Panc1 (cell line): Measurements from ENCODE around the gene CNNM4. TPM values are rescaled to one million over a fixed set of nuclear protein-coding genes. Genes with fewer than 3 reads are reported as not detected.

Experiments
- ATAC-seq: fragments of 200-7000 bp; cut with Tn5 transposase; 2 replicates; pipeline ENCODE4 v1.9.1; 2020; ENCODE audit warnings: mild to moderate bottlenecking, moderate library complexity
- BruUV-seq: library from RNA; stranded (reverse); fragments of 400-500 nt; replicated peaks from 2 replicates; lab custom pipeline; 2021; lab: Mats Ljungman, UMichigan
- CTCF ChIA-PET: fragments of 300-600 bp; sonication (Branson Sonifier 250); formaldehyde crosslinking; loops from one replicate; lab custom pipeline; 2022; ENCODE audit warnings: antibody characterized with exemption; lab: Charles Lee
- POLR2A ChIA-PET: fragments of 300-600 bp; sonication (Branson Sonifier 250); formaldehyde crosslinking; loops from one replicate; lab custom pipeline; 2022; ENCODE audit warnings: antibody characterized with exemption; lab: Charles Lee
- DNase-seq: peaks from one replicate; pipeline ENCODE4 v3.0.0-alpha.2; 2010; ENCODE audit warnings: low read depth, low spot score
- H3K27ac ChIP-seq: 2 replicates; pipeline ENCODE4 v1.5.1; 2011; ENCODE audit warnings: mild to moderate bottlenecking, low read length, inconsistent platforms
- H3K27me3 ChIP-seq: fragments of 200-500 bp; sonication (Bioruptor generic); 2 replicates; pipeline ENCODE4 v1.6.0; 2014; ENCODE audit warnings: low read length, inconsistent platforms; ENCODE audit not compliant: control insufficient read depth, insufficient read depth
- H3K36me3 ChIP-seq: fragments of 200-500 bp; sonication (Bioruptor generic); 2 replicates; pipeline ENCODE4 v1.5.1; 2014; ENCODE audit warnings: inconsistent platforms, mild to moderate bottlenecking, low read length, moderate library complexity; ENCODE audit not compliant: control insufficient read depth, insufficient read depth
- H3K4me1 ChIP-seq: 2 replicates; pipeline ENCODE4 v1.5.1; 2011; ENCODE audit warnings: inconsistent platforms, mild to moderate bottlenecking, low read length, moderate library complexity; ENCODE audit not compliant: control insufficient read depth, insufficient read depth
- H3K4me3 ChIP-seq, 2 experiments: 2 replicates each; pipeline ENCODE4 v1.5.1; 2011 to 2012; ENCODE audit warnings: low read depth in 2 of 2, low read length in 2 of 2, mild to moderate bottlenecking in 2 of 2, inconsistent platforms in 1 of 2, moderate library complexity in 1 of 2
- H3K9me3 ChIP-seq: fragments of 200-500 bp; sonication (Bioruptor generic); 2 replicates; pipeline ENCODE4 v1.5.1; 2014; ENCODE audit warnings: low read depth, mild to moderate bottlenecking, inconsistent platforms, low read length, moderate library complexity; ENCODE audit not compliant: control insufficient read depth, insufficient read depth
- POLR2AphosphoS5 ChIP-seq: IDR thresholded peaks from 2 replicates; pipeline ENCODE4 v1.6.1; 2012; ENCODE audit warnings: mild to moderate bottlenecking, low read depth, low read length, moderate library complexity
- SIN3A ChIP-seq: IDR thresholded peaks from 2 replicates; pipeline ENCODE4 v1.6.1; 2012; ENCODE audit warnings: low read depth, mild to moderate bottlenecking, low read length, moderate library complexity, borderline replicate concordance; ENCODE audit not compliant: insufficient read depth
- TCF7L2 ChIP-seq: IDR thresholded peaks from 2 replicates; pipeline ENCODE4 v1.6.1; 2011; ENCODE audit warnings: mild to moderate bottlenecking, low read depth, low read length, inconsistent platforms
- in situ Hi-C: cut with HindIII; loops from 2 replicates; pipeline ENCODE4 v1.10.0; 2016; ENCODE audit warnings: low sequenced_read_pairs, low pct_unique_long_range_greater_than_20kb
- intact Hi-C: fragments of 100-400 bp; cut with micrococcal nuclease; formaldehyde crosslinking; loops from one replicate; pipeline ENCODE4 v1.10.0; 2022; ENCODE audit not compliant: unreplicated experiment
- total RNA-seq: library from RNA; stranded (reverse); gene quantifications from one replicate; pipeline ENCODE4 v1.2.1, GENCODE V29; 2021; ENCODE audit not compliant: unreplicated experiment
- TF ChIP-seq, protein P1 (sequence below): fragments of 450-650 bp; IDR thresholded peaks from 2 replicates; pipeline ENCODE4 v1.5.1; 2017; ENCODE audit warnings: mild to moderate bottlenecking
- TF ChIP-seq, protein P2 (sequence below), 2 experiments: IDR thresholded peaks; 2 replicates each; pipeline ENCODE4 v1.6.1; 2011 to 2012; ENCODE audit warnings: low read depth in 2 of 2, control low read depth in 1 of 2, low read length in 1 of 2, mild to moderate bottlenecking in 1 of 2, moderate library complexity in 1 of 2; ENCODE audit not compliant: insufficient read depth in 1 of 2

Gene CNNM4
- total RNA-seq, 1 experiment from 2014 or later: 15.7 TPM

DNA sequence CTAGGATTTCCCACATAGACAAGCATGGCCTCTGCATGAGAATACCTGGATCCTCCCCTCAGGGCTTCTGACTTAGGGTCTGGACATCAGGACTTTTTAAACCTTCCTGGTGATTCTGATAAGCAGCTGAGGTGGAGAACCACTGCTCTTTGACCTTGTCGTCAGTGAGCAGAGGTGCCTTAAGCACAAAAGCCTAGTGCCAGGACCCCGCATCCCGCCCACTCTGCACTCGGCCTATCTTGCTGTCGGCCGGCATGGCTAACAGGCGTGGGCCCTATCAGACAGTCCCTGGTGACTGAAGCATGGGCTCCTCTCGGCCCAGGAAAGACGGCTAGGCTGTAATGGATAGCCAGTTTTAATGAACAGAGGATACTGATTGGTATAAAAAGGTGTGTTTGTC lies 76.9 kb downstream of the CNNM4 start:
- no peak for DNase-seq
- Histone ChIP-seq H3K4me1 (no peaks in the 10 kb centered on the region), H3K9me3 (no peaks in the 10 kb centered on the region), H3K27me3 (no peaks in the 10 kb centered on the region), H3K4me3 (no peak overlapping the region), H3K27ac (no peak overlapping the region), H3K36me3 (peaks cover 3% of the 10 kb centered on the region; the same call in 1 of the 2 replicates)
- POLR2A ChIA-PET: no interaction called here
- in situ Hi-C loops: no loop called here
- ATAC-seq: no peak
- CTCF ChIA-PET: no interaction called here
- intact Hi-C loops: no loop called here
- TF ChIP-seq, protein P1, sequence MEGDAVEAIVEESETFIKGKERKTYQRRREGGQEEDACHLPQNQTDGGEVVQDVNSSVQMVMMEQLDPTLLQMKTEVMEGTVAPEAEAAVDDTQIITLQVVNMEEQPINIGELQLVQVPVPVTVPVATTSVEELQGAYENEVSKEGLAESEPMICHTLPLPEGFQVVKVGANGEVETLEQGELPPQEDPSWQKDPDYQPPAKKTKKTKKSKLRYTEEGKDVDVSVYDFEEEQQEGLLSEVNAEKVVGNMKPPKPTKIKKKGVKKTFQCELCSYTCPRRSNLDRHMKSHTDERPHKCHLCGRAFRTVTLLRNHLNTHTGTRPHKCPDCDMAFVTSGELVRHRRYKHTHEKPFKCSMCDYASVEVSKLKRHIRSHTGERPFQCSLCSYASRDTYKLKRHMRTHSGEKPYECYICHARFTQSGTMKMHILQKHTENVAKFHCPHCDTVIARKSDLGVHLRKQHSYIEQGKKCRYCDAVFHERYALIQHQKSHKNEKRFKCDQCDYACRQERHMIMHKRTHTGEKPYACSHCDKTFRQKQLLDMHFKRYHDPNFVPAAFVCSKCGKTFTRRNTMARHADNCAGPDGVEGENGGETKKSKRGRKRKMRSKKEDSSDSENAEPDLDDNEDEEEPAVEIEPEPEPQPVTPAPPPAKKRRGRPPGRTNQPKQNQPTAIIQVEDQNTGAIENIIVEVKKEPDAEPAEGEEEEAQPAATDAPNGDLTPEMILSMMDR: no peak
- no peak for TF ChIP-seq POLR2AphosphoS5
- TF ChIP-seq, protein P2, sequence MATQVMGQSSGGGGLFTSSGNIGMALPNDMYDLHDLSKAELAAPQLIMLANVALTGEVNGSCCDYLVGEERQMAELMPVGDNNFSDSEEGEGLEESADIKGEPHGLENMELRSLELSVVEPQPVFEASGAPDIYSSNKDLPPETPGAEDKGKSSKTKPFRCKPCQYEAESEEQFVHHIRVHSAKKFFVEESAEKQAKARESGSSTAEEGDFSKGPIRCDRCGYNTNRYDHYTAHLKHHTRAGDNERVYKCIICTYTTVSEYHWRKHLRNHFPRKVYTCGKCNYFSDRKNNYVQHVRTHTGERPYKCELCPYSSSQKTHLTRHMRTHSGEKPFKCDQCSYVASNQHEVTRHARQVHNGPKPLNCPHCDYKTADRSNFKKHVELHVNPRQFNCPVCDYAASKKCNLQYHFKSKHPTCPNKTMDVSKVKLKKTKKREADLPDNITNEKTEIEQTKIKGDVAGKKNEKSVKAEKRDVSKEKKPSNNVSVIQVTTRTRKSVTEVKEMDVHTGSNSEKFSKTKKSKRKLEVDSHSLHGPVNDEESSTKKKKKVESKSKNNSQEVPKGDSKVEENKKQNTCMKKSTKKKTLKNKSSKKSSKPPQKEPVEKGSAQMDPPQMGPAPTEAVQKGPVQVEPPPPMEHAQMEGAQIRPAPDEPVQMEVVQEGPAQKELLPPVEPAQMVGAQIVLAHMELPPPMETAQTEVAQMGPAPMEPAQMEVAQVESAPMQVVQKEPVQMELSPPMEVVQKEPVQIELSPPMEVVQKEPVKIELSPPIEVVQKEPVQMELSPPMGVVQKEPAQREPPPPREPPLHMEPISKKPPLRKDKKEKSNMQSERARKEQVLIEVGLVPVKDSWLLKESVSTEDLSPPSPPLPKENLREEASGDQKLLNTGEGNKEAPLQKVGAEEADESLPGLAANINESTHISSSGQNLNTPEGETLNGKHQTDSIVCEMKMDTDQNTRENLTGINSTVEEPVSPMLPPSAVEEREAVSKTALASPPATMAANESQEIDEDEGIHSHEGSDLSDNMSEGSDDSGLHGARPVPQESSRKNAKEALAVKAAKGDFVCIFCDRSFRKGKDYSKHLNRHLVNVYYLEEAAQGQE (IDR thresholded peaks at IDR 0.05; ENCODE audit: insufficient read depth in 1 of 2, low read depth in 2 of 2, low read length in 1 of 2): no peak
- no peak for TF ChIP-seq TCF7L2
- TF ChIP-seq SIN3A: no peak
- BruUV-seq: no TSS peak

DNA sequence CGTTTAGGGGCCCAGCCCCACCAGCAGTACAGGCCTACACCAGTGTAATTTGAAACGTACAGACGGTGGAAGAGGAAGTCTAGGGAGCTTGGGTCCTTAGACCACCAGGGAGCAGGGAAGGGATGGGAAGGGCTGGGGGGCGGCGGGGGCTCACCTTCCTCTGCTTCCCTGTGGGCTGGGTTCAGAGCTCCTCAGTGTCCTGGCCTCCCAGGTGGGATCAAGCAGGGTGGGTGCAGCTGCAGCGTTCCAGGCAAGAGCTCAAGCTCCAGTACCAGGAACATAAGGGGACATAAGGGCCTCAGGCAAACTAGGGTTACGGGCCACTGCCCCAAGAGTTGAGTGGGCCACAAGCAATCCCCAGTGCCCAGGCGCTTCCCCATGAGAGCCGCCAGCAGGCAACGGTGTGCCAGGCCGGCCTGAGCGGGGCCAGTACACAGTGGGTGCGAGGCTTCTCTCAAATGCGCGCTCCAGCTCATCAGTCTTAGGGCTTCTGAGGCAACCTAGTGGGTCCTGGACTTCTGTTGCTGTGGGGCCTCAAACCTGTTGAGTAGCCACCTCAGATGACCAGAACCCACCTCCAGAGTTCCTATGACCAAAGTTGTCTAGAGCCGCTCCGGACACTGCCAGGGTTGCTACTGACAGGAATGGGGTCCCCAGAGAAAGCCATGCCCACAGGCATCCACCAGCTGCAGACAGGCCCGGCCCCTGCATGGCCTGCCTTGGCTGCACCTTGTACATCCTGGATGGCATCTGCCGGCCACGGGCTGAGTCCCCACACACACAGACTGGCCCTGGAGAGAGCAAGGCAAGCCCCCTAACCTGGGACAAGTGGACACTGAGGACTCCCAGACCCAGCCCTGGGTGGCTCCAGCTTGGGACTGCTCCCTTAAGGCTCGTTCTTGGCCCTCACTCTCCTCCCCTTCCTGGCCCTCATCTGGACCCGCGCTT lies 77.9 kb downstream of the CNNM4 start:
- no peak overlapping the region for H3K4me3 ChIP-seq
- in situ Hi-C loops: no loop called here
- H3K4me1 ChIP-seq: no peaks in the 10 kb centered on the region
- no peaks in the 10 kb centered on the region for H3K9me3 ChIP-seq
- ChIA-PET CTCF (no interaction called here), POLR2A (no interaction called here)
- no peak for DNase-seq
- no peak overlapping the region for H3K27ac ChIP-seq
- BruUV-seq: no TSS peak
- intact Hi-C loops: no loop called here
- TF ChIP-seq POLR2AphosphoS5: 0 out of 2 replicates have a peak, but pooled peaks have one; percentile 17
- TF ChIP-seq, protein P2 (IDR thresholded peaks at IDR 0.05; ENCODE audit: insufficient read depth in 1 of 2, low read depth in 2 of 2, low read length in 1 of 2): no peak
- TF ChIP-seq SIN3A: no peak
- TF ChIP-seq, protein P1: no peak
- TF ChIP-seq TCF7L2: no peak
- H3K36me3 ChIP-seq: peaks cover 3% of the 10 kb centered on the region; the same call in 1 of the 2 replicates
- no peaks in the 10 kb centered on the region for H3K27me3 ChIP-seq
- ATAC-seq: no peak
